HepG2 (cell line): ENCODE data around the gene ZNF786. TPM values are rescaled to one million over a fixed set of nuclear protein-coding genes. Genes with fewer than 3 reads are reported as not detected.

Experiments used
- ATAC-seq: fragments of 200-7000 bp; cut with Tn5 transposase; 3 replicates; pipeline ENCODE4 v1.9.1; 2020; ENCODE audit warnings: mild to moderate bottlenecking, moderate library complexity
- BruUV-seq: library from RNA; stranded (reverse); fragments of 400-500 nt; replicated peaks from 2 replicates; lab custom pipeline; 2021; lab: Mats Ljungman, UMichigan
- CTCF ChIA-PET: fragments of 300-600 bp; formaldehyde crosslinking; extraction: SDS; loops from one replicate; lab custom pipeline; 2021; ENCODE audit warnings: low total read pairs, inconsistent platforms, low intra/inter-chr PET ratio; lab: Yijun Ruan, JAX
- POLR2A ChIA-PET: fragments of 350-600 bp; sonication (Branson Sonifier 250); formaldehyde crosslinking; loops from one replicate; lab custom pipeline; 2020; ENCODE audit warnings: antibody characterized with exemption, inconsistent platforms; lab: Yijun Ruan, JAX
- DNase-seq: peaks from one replicate; pipeline ENCODE4 v3.0.0-alpha.2; 2015; ENCODE audit warnings: low spot score
- FAIRE-seq: peaks from 3 replicates; lab custom pipeline; 2011; peaks lifted over from hg19 to GRCh38; lab: Jason Lieb, UNC
- H2AFZ ChIP-seq: one replicate; pipeline ENCODE4 v1.6.1; 2011; ENCODE audit warnings: low read length, inconsistent platforms
- H3K27ac ChIP-seq: fragments of 300-600 bp; 3 replicates; pipeline ENCODE4 v1.8.0; 2011; ENCODE audit warnings: mixed run types, mild to moderate bottlenecking, mixed read lengths, low read length, inconsistent platforms; ENCODE audit not compliant: insufficient read depth; ENCODE audit errors: extremely low read length
- H3K27me3 ChIP-seq, 2 experiments: fragments of 200-600 bp in 1 of 2; 2 replicates in 1 of 2; 3 replicates in 1 of 2; pipeline versions ENCODE4 v1.6.0 to v1.8.0; 2011; ENCODE audit warnings: low read length in 2 of 2, mild to moderate bottlenecking in 2 of 2, moderate library complexity in 2 of 2, inconsistent platforms in 1 of 2; ENCODE audit not compliant: insufficient read depth in 2 of 2, control insufficient read depth in 1 of 2
- H3K36me3 ChIP-seq, 2 experiments: fragments of 200-600 bp in 1 of 2; replicated peaks in 1 of 2; 2 replicates in 1 of 2; 3 replicates in 1 of 2; pipeline versions ENCODE4 v1.5.1 to v1.8.0; 2011; ENCODE audit warnings: low read length in 2 of 2, inconsistent platforms in 1 of 2; ENCODE audit not compliant: insufficient read depth in 2 of 2, control insufficient read depth in 1 of 2
- H3K4me1 ChIP-seq: 2 replicates; pipeline ENCODE4 v1.5.1; 2012; ENCODE audit warnings: low read length, inconsistent platforms; ENCODE audit not compliant: insufficient read depth
- H3K4me2 ChIP-seq: 2 replicates; pipeline ENCODE4 v1.6.0; 2011; ENCODE audit warnings: low read depth, low read length, inconsistent platforms
- H3K4me3 ChIP-seq, 3 experiments: fragments of 200-600 bp in 1 of 3; sonication (generic), shearing (Covaris generic) in 1 of 3; replicated peaks in 1 of 3; 2 replicates each; pipeline ENCODE4 v1.5.1; 2011 to 2016; ENCODE audit warnings: low read length in 3 of 3, inconsistent platforms in 2 of 3, low read depth in 2 of 3, mild to moderate bottlenecking in 2 of 3, control low read depth in 1 of 3, mixed read lengths in 1 of 3; ENCODE audit not compliant: insufficient read depth in 1 of 3
- H3K79me2 ChIP-seq: one replicate; pipeline ENCODE4 v1.6.1; 2011; ENCODE audit warnings: low read length, inconsistent platforms; ENCODE audit not compliant: insufficient read depth
- H3K9ac ChIP-seq: 2 replicates; pipeline ENCODE4 v1.6.0; 2011; ENCODE audit warnings: mild to moderate bottlenecking, low read depth, low read length, inconsistent platforms; ENCODE audit not compliant: insufficient read depth
- H3K9me3 ChIP-seq: 2 replicates; pipeline ENCODE4 v1.5.1; 2012; ENCODE audit warnings: mild to moderate bottlenecking, low read length
- H4K20me1 ChIP-seq: 2 replicates; pipeline ENCODE4 v1.6.0; 2011; ENCODE audit warnings: inconsistent platforms, mild to moderate bottlenecking, low read length, moderate library complexity; ENCODE audit not compliant: insufficient read depth
- ARNT ChIP-seq: fragments of 450-650 bp; IDR thresholded peaks from 2 replicates; pipeline ENCODE4 v1.6.1; 2017
- CREB1 ChIP-seq, 2 experiments: fragments of 450-650 bp in 1 of 2; IDR thresholded peaks; 2 replicates each; pipeline ENCODE4 v1.6.1; 2016 to 2017; ENCODE audit warnings: control low read depth in 1 of 2, mild to moderate bottlenecking in 1 of 2, missing compliant biosample characterization in 1 of 2, missing genetic modification characterization in 1 of 2
- DMAP1 ChIP-seq: IDR thresholded peaks from 2 replicates; pipeline ENCODE4 v1.6.1; 2016
- HOXA7 ChIP-seq: sonication (generic); formaldehyde crosslinking; IDR thresholded peaks from 2 replicates; pipeline ENCODE4 v1.8.1; 2022; ENCODE audit warnings: mild to moderate bottlenecking, missing genetic modification reagents, moderate library complexity
- JUND ChIP-seq: sonication (generic); formaldehyde crosslinking; IDR thresholded peaks from 2 replicates; pipeline ENCODE4 v1.8.0; 2022; ENCODE audit warnings: mild to moderate bottlenecking, missing genetic modification reagents
- MLLT10 ChIP-seq: sonication (generic); formaldehyde crosslinking; IDR thresholded peaks from 2 replicates; pipeline ENCODE4 v1.4.0; 2020; ENCODE audit warnings: missing genetic modification reagents
- NFIC ChIP-seq: IDR thresholded peaks from 2 replicates; pipeline ENCODE4 v1.6.1; 2012; ENCODE audit warnings: mild to moderate bottlenecking, low read length, inconsistent platforms
- PLRG1 ChIP-seq: fragments of 450-650 bp; conservative IDR thresholded peaks from 2 replicates; pipeline ENCODE4 v1.6.1; 2016
- RCOR2 ChIP-seq: IDR thresholded peaks from 2 replicates; pipeline ENCODE4 v1.6.1; 2016; ENCODE audit warnings: missing biosample characterization, missing genetic modification reagents
- RNF2 ChIP-seq: fragments of 450-650 bp; conservative IDR thresholded peaks from 2 replicates; pipeline ENCODE4 v1.6.1; 2016; ENCODE audit warnings: low read depth
- TSC22D2 ChIP-seq: sonication (generic); formaldehyde crosslinking; IDR thresholded peaks from 2 replicates; pipeline ENCODE4 v1.5.1; 2020; ENCODE audit warnings: missing genetic modification reagents, mild to moderate bottlenecking, borderline replicate concordance
- U2AF1 ChIP-seq: fragments of 200-400 bp; formaldehyde crosslinking; optimal IDR thresholded peaks from 2 replicates; pipeline ENCODE3; 2017; ENCODE audit warnings: mild to moderate bottlenecking, low read depth, low read length
- ZNF362 ChIP-seq: sonication (generic); formaldehyde crosslinking; IDR thresholded peaks from 2 replicates; pipeline ENCODE4 v1.4.0; 2020; ENCODE audit warnings: missing genetic modification reagents, mild to moderate bottlenecking, borderline replicate concordance
- WGBS: methylation state at CpG from one replicate; pipeline ENCODE4 v1.1.6; 2017; ENCODE audit warnings: low lambda C conversion rate; 5-methylcytosine and 5-hydroxymethylcytosine counted together
- in situ Hi-C: cut with HindIII; loops from 2 replicates; pipeline ENCODE4 v1.10.0; 2017; ENCODE audit warnings: low pct_unique_long_range_greater_than_20kb; ENCODE audit not compliant: extremely low pct_ligation_motif_present
- intact Hi-C: fragments of 100-400 bp; cut with micrococcal nuclease; formaldehyde crosslinking; loops from one replicate; pipeline ENCODE4 v1.10.0; 2022; ENCODE audit not compliant: unreplicated experiment
- polyA plus RNA-seq, 8 experiments: library from polyadenylated mRNA; depleted of rRNA in 3 of 8; stranded (reverse) in 7 of 8; unstranded in 1 of 8; fragments of >200 nt; fragmentation: Illumina TruSeq in 4 of 8; extraction: Trizol in 4 of 8; gene quantifications; 2 replicates each; pipeline versions ENCODE4 v1.2.1 to v1.2.3, GENCODE V29; 2011 to 2016; ENCODE audit warnings: low read depth in 4 of 8, missing spikeins in 1 of 8, mixed read lengths in 1 of 8; ENCODE audit not compliant: insufficient read depth in 1 of 8
- total RNA-seq, 5 experiments: library from RNA; depleted of rRNA; stranded (reverse); fragments of >200 nt; fragmentation: Illumina TruSeq; extraction: Trizol; gene quantifications; 2 replicates each; pipeline ENCODE4 v1.2.3, GENCODE V29; 2016; ENCODE audit warnings: low read depth in 1 of 5
- TF ChIP-seq, protein P1 (sequence below): sonication (generic); formaldehyde crosslinking; IDR thresholded peaks from 2 replicates; pipeline ENCODE4 v1.5.0; 2020; ENCODE audit warnings: missing genetic modification reagents, mild to moderate bottlenecking, borderline replicate concordance

The ZNF786 gene
- total and polyA plus RNA-seq, 2 of the 13 experiments (the other 11 are each of a cell fraction or from before 2014, with no cell fraction given): 2.0 to 4.0 TPM

DNA sequence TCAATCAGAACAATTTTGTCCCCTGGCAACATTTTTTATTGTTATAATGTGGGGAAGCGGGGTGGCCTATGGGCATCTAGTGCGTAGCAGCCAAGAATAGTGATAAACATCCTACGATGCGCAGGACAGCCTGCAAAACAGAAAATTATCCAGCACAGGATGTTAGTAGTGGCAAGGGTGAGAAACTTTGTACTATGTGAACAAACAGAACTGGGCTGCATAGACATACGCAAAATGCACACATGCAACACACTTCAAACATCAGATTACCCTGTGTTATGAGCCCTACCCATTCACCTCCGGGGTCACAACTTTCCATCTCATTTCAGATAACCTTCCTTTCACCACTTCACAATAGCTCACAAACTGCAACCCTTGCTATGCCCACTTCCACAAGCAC, 3.1 kb downstream of the ZNF786 start:
- ChIA-PET CTCF (no interaction called here), POLR2A (no interaction called here)
- Histone ChIP-seq H3K4me2 (no peak overlapping the region), H3K9me3 (no peaks in the 10 kb centered on the region), H2AFZ (no peak overlapping the region), H3K27ac (no peak overlapping the region), H3K79me2 (peaks cover 8% of the 10 kb centered on the region), H3K9ac (no peak overlapping the region), H4K20me1 (no peaks in the 10 kb centered on the region), H3K4me3 (no peak overlapping the region), H3K4me1 (peaks cover 25% of the 10 kb centered on the region), H3K27me3 (no peaks in the 10 kb centered on the region; a peak in 1 of 5 replicates), H3K36me3 (no peaks in the 10 kb centered on the region)
- DNase-seq: no peak
- ATAC-seq: no peak
- no peak for FAIRE-seq
- intact Hi-C loops: no loop called here
- WGBS: 92% methylated on average over 6 of the region's 6 CpGs
- no peak for TF ChIP-seq NFIC
- TF ChIP-seq DMAP1 (CRISPR knock-in tag): no peak
- TF ChIP-seq MLLT10 (CRISPR knock-in tag): no peak
- TF ChIP-seq PLRG1: no peak
- TF ChIP-seq TSC22D2 (CRISPR knock-in tag): no peak
- TF ChIP-seq RCOR2: no peak
- TF ChIP-seq ZNF362 (CRISPR knock-in tag): no peak
- no peak for TF ChIP-seq CREB1 (IDR thresholded peaks at IDR 0.05)
- TF ChIP-seq CREB1 (CRISPR knock-in tag; IDR thresholded peaks at IDR 0.05): no peak
- no peak for TF ChIP-seq RNF2
- TF ChIP-seq ARNT: no peak
- no peak for TF ChIP-seq HOXA7 (CRISPR knock-in tag)
- no peak for TF ChIP-seq U2AF1
- TF ChIP-seq, protein P1, sequence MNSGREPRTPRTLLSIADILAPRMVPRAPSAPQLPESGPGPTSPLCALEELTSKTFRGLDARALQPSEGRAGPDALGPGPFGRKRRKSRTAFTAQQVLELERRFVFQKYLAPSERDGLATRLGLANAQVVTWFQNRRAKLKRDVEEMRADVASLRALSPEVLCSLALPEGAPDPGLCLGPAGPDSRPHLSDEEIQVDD (CRISPR knock-in tag): no peak
- TF ChIP-seq JUND (CRISPR knock-in tag): no peak
- no TSS peak for BruUV-seq
- in situ Hi-C loops: no loop called here
